CD4-positive, alpha-beta memory T cell (primary cell): ENCODE results near the gene AK2. TPM values are rescaled to one million over a fixed set of nuclear protein-coding genes. Genes with fewer than 3 reads are reported as not detected.
"Not testable (repeated sequence)": the region's sequence is repeated elsewhere in the genome, so short reads cannot be mapped to it uniquely, and the experiment has no call there.

ENCODE experiments used
- CTCF ChIA-PET: fragments of 350-600 bp; sonication (Branson Sonifier 250); formaldehyde crosslinking; loops from one replicate; lab custom pipeline; 2021; ENCODE audit warnings: inconsistent platforms; ENCODE audit not compliant: partially characterized antibody; lab: Charles Lee
- POLR2A ChIA-PET: fragments of 350-600 bp; sonication (Branson Sonifier 250); formaldehyde crosslinking; loops from one replicate; lab custom pipeline; 2021; ENCODE audit not compliant: partially characterized antibody; lab: Charles Lee
- DNase-seq, 5 donors: peaks; one replicate each; pipeline versions ENCODE4 v3.0.0 to v3.0.0-alpha.2; 2020 to 2022; ENCODE audit warnings: mixed read lengths in 1 of 5
- H3K27ac ChIP-seq: one replicate; pipeline ENCODE4 v1.7.0; 2013; ENCODE audit warnings: low read depth, low read length
- H3K27me3 ChIP-seq: 2 replicates; pipeline ENCODE4 v1.7.0; 2013; ENCODE audit warnings: mild to moderate bottlenecking, low read length, moderate library complexity; ENCODE audit not compliant: insufficient read depth
- H3K36me3 ChIP-seq: 2 replicates; pipeline ENCODE4 v1.7.0; 2013; ENCODE audit warnings: mild to moderate bottlenecking, low read length, moderate library complexity; ENCODE audit not compliant: insufficient read depth
- H3K4me1 ChIP-seq: 2 replicates; pipeline ENCODE4 v1.7.0; 2013; ENCODE audit warnings: mild to moderate bottlenecking, low read length, moderate library complexity; ENCODE audit not compliant: insufficient read depth
- H3K4me3 ChIP-seq, 2 donors: one replicate each; pipeline ENCODE4 v1.7.0; 2013; ENCODE audit warnings: low read length in 2 of 2, mild to moderate bottlenecking in 1 of 2
- H3K9me3 ChIP-seq, 2 donors: one replicate each; pipeline ENCODE4 v1.7.0; 2013; ENCODE audit warnings: low read length in 2 of 2, control low read depth in 1 of 2; ENCODE audit not compliant: control insufficient read depth in 1 of 2
- H3K27ac Mint-ChIP-seq, 7 donors: one replicate each; pipeline ENCODE4 v1.8.0; 2020 to 2021; ENCODE audit warnings: mixed read lengths in 7 of 7, mild to moderate bottlenecking in 6 of 7, inconsistent platforms in 3 of 7, moderate library complexity in 3 of 7
- H3K27me3 Mint-ChIP-seq, 2 donors: one replicate each; pipeline ENCODE4 v1.8.0; 2020 to 2021; ENCODE audit warnings: mixed read lengths in 2 of 2
- H3K36me3 Mint-ChIP-seq, 2 donors: one replicate each; pipeline ENCODE4 v1.8.0; 2020 to 2021; ENCODE audit warnings: mixed read lengths in 2 of 2, inconsistent platforms in 1 of 2, mild to moderate bottlenecking in 1 of 2
- H3K4me1 Mint-ChIP-seq, 4 donors: one replicate each; pipeline ENCODE4 v1.8.0; 2020 to 2021; ENCODE audit warnings: mixed read lengths in 4 of 4, mild to moderate bottlenecking in 1 of 4
- H3K4me3 Mint-ChIP-seq, 8 donors: one replicate each; pipeline ENCODE4 v1.8.0; 2020 to 2021; ENCODE audit warnings: mixed read lengths in 8 of 8, mild to moderate bottlenecking in 7 of 8, moderate library complexity in 6 of 8, inconsistent platforms in 3 of 8
- H3K9me3 Mint-ChIP-seq, 8 donors: one replicate each; pipeline ENCODE4 v1.8.0; 2020 to 2021; ENCODE audit warnings: mixed read lengths in 8 of 8, mild to moderate bottlenecking in 5 of 8, inconsistent platforms in 3 of 8, moderate library complexity in 1 of 8
- intact Hi-C: fragments of 100-400 bp; cut with micrococcal nuclease; formaldehyde crosslinking; loops from one replicate; pipeline ENCODE4 v1.15.1; 2023
- polyA plus RNA-seq, 2 donors: library from polyadenylated mRNA; unstranded; fragments of 300-500 nt; fragmentation: Illumina TruSeq; gene quantifications; one replicate each; pipeline ENCODE4 v1.2.3, GENCODE V29; 2021
- total RNA-seq, 2 experiments: library from RNA; stranded (reverse); gene quantifications; one replicate each; pipeline ENCODE4 v1.2.3, GENCODE V29; 2021

AK2 gene
- total and polyA plus RNA-seq, 4 experiments from 2014 or later, result 88.5 to 148 (median 102) TPM

DNA sequence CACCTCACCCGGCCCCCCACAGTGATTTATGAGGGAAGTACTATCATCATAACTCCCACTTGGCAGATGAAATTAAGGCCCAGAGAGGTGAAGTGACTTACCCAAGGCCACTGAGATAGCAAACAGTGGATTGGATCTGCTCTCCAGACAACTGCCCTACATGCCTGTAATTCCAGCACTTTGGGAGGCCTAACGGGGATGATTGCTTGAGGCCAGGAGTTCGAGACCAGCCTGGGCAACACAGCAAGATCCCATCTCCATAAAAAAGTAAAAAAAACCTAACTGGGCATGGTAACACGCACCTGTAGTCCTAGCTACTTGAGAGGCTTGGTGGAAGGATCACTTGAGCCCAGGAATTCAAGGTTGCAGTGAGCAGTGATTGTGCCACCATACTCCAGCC is 57.8 kb downstream of the AK2 start:
- Histone ChIP-seq H3K4me1 (peaks cover 36% of the 10 kb centered on the region), H3K36me3 (no peaks in the 10 kb centered on the region), H3K4me3 (no peak overlapping the region), H3K27me3 (no peaks in the 10 kb centered on the region), H3K27ac (no peak overlapping the region), H3K9me3 (no peaks in the 10 kb centered on the region)
- Mint-ChIP-seq H3K27me3 (no peaks in the 10 kb centered on the region), H3K4me3 (no peak overlapping the region), H3K27ac (peak overlapping the region in 3 of 7 donors; percentile 35 to 60 (median 51)), H3K4me1 (peaks cover 16 to 38% (median 24%) of the 10 kb centered on the region in 4 donors), H3K36me3 (no peaks in the 10 kb centered on the region), H3K9me3 (no peaks in the 10 kb centered on the region)
- POLR2A ChIA-PET, result no interaction called here
- no peak for DNase-seq
- CTCF ChIA-PET, result no interaction called here
- intact Hi-C loops, result no loop called here

DNA sequence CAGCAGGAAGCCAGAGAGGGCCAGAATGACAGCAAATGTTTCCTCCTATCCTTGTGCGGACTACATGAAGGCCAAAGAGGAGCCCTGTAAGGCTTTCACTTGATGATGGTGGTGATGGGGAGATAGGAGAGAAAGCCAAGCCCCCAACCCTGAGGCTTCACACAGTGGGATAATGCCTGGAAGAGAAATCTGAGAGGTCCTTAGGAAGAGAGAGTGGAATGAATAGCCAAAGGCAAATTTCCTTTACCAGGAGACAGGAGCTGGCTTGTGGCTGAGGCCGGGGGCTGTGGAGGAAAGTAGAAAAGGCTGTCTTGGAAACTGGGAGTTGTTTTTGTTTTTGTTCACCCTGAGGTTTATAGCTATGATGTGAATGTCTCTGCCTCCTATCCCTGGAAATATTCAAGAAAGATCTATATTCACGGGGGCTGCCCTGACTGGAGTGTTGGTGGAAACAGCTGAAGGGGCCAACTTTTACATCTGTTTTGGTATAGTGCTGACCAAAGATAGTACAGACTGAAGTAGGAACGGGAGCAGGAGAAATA is 59.1 kb downstream of the AK2 start:
- H3K27ac Mint-ChIP-seq, result peak overlapping the region in 4 of 7 donors; percentile 2 to 83 (median 27)
- peaks cover 3% of the 10 kb centered on the region for H3K27me3 ChIP-seq
- peak overlapping the region in 1 of 8 donors; percentile 44 for H3K4me3 Mint-ChIP-seq
- ChIA-PET POLR2A (interaction anchor here (0.8 kb wide), 1 partner anchor 11 kb away, joined by 3 read pairs; no protein-coding TSS in a partner anchor), CTCF (no interaction called here)
- intact Hi-C loops, result no loop called here
- no peak overlapping the region for H3K27ac ChIP-seq
- no peak overlapping the region for H3K4me3 ChIP-seq
- peaks cover under 1% of the 10 kb centered on the region in 2 donors for H3K27me3 Mint-ChIP-seq
- H3K4me1 Mint-ChIP-seq, result peaks cover 13 to 29% (median 18%) of the 10 kb centered on the region in 4 donors
- no peaks in the 10 kb centered on the region for H3K9me3 ChIP-seq
- H3K9me3 Mint-ChIP-seq, result no peaks in the 10 kb centered on the region
- DNase-seq, result no peak
- H3K36me3 Mint-ChIP-seq, result no peaks in the 10 kb centered on the region
- no peaks in the 10 kb centered on the region for H3K36me3 ChIP-seq
- peaks cover 33% of the 10 kb centered on the region for H3K4me1 ChIP-seq

DNA sequence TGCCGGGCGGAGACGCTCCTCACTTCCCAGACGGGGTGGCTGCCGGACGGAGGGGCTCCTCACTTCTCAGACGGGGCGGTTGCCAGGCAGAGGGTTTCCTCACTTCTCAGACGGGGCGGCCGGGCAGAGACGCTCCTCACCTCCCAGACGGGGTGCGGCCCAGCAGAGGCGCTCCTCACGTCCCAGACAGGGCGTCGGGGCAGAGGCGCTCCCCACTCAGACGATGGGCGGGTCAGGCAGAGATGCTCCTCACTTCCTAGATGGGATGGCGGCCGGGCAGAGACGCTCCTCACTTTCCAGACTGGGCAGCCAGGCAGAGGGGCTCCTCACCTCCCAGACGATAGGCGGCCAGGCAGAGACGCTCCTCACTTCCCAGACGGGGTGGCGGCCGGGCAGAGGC is 61.6 kb downstream of the AK2 start:
- POLR2A ChIA-PET, intact Hi-C loops, CTCF ChIA-PET, H3K4me3 Mint-ChIP-seq, H3K9me3 ChIP-seq, H3K36me3 Mint-ChIP-seq, H3K36me3 ChIP-seq, H3K27ac ChIP-seq, H3K27ac Mint-ChIP-seq, H3K9me3 Mint-ChIP-seq, H3K4me3 ChIP-seq, DNase-seq: not testable (repeated sequence)
- Mint-ChIP-seq H3K4me1 (peaks cover 5 to 11% (median 8%) of the 10 kb centered on the region in 4 donors), H3K27me3 (peaks cover 13 to 17% of the 10 kb centered on the region in 2 donors)
- Histone ChIP-seq H3K4me1 (peaks cover 12% of the 10 kb centered on the region), H3K27me3 (peaks cover 17% of the 10 kb centered on the region)

DNA sequence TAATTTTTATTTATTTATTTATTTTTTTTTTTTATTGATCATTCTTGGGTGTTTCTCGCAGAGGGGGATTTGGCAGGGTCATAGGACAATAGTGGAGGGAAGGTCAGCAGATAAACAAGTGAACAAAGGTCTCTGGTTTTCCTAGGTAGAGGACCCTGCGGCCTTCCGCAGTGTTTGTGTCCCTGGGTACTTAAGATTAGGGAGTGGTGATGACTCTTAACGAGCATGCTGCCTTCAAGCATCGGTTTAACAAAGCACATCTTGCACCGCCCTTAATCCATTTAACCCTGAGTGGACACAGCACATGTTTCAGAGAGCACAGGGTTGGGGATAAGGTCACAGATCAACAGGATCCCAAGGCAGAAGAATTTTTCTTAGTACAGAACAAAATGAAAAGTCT is 63.2 kb downstream of the AK2 start:
- H3K27ac Mint-ChIP-seq, H3K27ac ChIP-seq, H3K36me3 Mint-ChIP-seq, H3K4me1 ChIP-seq, intact Hi-C loops, CTCF ChIA-PET, H3K4me1 Mint-ChIP-seq, H3K36me3 ChIP-seq, POLR2A ChIA-PET, H3K9me3 Mint-ChIP-seq, H3K9me3 ChIP-seq, H3K4me3 Mint-ChIP-seq, DNase-seq, H3K4me3 ChIP-seq: not testable (repeated sequence)
- peaks cover 13 to 17% of the 10 kb centered on the region in 2 donors for H3K27me3 Mint-ChIP-seq
- peaks cover 17% of the 10 kb centered on the region for H3K27me3 ChIP-seq

DNA sequence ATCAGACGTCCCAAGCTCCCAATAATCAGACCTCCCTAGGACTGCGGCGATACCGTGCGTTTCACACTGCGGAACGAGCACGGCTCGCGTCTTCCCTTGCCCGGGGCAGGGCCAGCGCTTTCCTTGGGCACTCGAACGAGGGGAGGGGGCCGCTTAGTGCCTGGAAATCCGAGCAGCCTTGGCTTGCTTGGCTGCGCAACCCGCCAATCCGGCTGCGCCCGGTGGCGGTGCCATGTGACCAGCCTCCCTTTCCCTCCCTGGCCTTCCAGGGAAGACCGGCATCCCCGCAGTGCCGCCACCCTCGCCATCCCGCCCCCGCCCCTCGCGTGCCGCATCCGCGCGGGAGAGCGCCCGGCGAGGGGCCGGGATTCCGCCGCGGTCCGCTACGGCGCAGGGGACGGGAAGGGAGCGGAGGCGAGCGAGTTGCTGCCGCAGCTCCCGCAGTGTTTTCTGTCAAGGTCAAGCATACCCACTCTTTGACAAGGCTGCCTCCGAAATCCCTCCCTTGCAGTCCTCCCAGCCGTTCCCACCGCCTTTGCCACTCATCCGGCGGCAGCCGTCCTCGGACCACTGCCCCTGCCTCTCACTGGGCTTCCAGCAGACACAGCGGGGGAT is 63.8 kb downstream of the AK2 start:
- Mint-ChIP-seq H3K36me3 (no peaks in the 10 kb centered on the region), H3K4me1 (peaks cover 5 to 8% (median 7%) of the 10 kb centered on the region in 4 donors), H3K27ac (peak overlapping the region in 1 of 7 donors; percentile 60), H3K27me3 (peaks cover 13 to 17% of the 10 kb centered on the region in 2 donors), H3K4me3 (peak overlapping the region; percentile 0 to 76 (median 61)), H3K9me3 (no peaks in the 10 kb centered on the region)
- no peak for DNase-seq
- H3K9me3 ChIP-seq, result no peaks in the 10 kb centered on the region
- H3K27ac ChIP-seq, result no peak overlapping the region
- H3K4me1 ChIP-seq, result peaks cover 9% of the 10 kb centered on the region
- ChIA-PET POLR2A (interaction anchor here (1.2 to 12.9 kb wide), 2 partner anchors 8 to 10 kb away, joined by 3 to 205 read pairs; no protein-coding TSS in a partner anchor), CTCF (interaction anchor here (1.3 kb wide), 1 partner anchor 34 kb away, joined by 4 read pairs; no protein-coding TSS in a partner anchor)
- H3K4me3 ChIP-seq, result peak overlapping the region in 1 of 2 donors; percentile 14
- H3K36me3 ChIP-seq, result no peaks in the 10 kb centered on the region
- peaks cover 17% of the 10 kb centered on the region for H3K27me3 ChIP-seq
- intact Hi-C loops, result no loop called here

DNA sequence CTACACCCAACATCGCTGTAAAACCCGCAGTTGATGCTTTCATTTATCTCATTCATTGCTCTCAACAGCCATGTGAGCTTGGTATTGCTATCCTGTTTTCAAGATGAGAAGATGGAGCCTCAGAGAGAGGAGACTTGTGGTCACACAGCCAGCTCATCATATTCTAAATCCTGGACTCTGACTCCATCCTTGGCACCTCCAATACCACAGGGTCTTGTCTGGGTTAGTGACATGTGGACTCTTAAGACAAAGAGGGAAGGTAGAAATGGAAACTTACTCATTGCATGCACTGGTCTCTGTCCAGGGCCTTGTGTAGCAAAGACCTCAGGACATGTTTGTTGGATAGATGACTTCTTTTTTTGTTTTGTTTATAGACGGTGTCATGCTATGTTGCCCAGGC is 65.1 kb downstream of the AK2 start:
- Mint-ChIP-seq H3K36me3 (no peaks in the 10 kb centered on the region), H3K4me3 (peak overlapping the region in 2 of 8 donors; percentile 22 to 58), H3K4me1 (peaks cover 5 to 8% (median 8%) of the 10 kb centered on the region in 4 donors), H3K27ac (no peak overlapping the region), H3K9me3 (peaks cover 0 to 1% (median 0%) of the 10 kb centered on the region in 8 donors), H3K27me3 (peaks cover 13 to 17% of the 10 kb centered on the region in 2 donors)
- Histone ChIP-seq H3K27ac (no peak overlapping the region), H3K4me3 (no peak overlapping the region), H3K4me1 (peaks cover 9% of the 10 kb centered on the region), H3K36me3 (no peaks in the 10 kb centered on the region), H3K27me3 (peaks cover 17% of the 10 kb centered on the region), H3K9me3 (no peaks in the 10 kb centered on the region)
- no peak for DNase-seq
- CTCF ChIA-PET, result interaction anchor here (1.3 kb wide), 1 partner anchor 36 kb away, joined by 4 read pairs; no protein-coding TSS in a partner anchor
- intact Hi-C loops, result no loop called here
- POLR2A ChIA-PET, result interaction anchor here (12.9 kb wide), 1 partner anchor 10 kb away, joined by 205 read pairs; no protein-coding TSS in a partner anchor

DNA sequence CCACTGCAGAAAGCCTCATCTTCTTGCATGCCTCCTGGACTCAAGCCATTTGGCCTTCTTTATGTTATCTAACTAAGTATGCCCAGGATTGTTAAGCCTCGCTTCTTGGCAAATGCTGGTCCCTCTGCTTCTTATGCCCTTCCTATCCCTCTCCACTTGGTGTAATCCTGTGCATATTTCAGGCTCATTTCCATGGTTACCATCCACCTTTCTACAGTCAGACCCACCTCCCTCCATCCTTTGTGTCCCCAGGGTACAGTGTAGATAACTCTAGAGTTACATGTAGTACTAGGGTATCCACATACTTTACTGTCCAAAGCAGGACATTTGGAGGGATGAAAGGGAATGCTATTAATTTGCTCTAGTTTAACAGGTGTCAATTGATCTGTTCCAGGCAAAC is 65.5 kb downstream of the AK2 start:
- ChIA-PET CTCF (no interaction called here), POLR2A (interaction anchor here (12.9 kb wide), 1 partner anchor 10 kb away, joined by 205 read pairs; no protein-coding TSS in a partner anchor)
- Mint-ChIP-seq H3K4me3 (peak overlapping the region in 1 of 8 donors; percentile 32), H3K4me1 (peaks cover 5 to 8% (median 8%) of the 10 kb centered on the region in 4 donors), H3K36me3 (no peaks in the 10 kb centered on the region), H3K27me3 (peaks cover 13 to 17% of the 10 kb centered on the region in 2 donors), H3K27ac (peak overlapping the region in 1 of 7 donors; percentile 4), H3K9me3 (peaks cover 0 to 1% (median 0%) of the 10 kb centered on the region in 8 donors)
- no peaks in the 10 kb centered on the region for H3K9me3 ChIP-seq
- H3K36me3 ChIP-seq, result no peaks in the 10 kb centered on the region
- H3K4me1 ChIP-seq, result peaks cover 9% of the 10 kb centered on the region
- H3K27me3 ChIP-seq, result peaks cover 17% of the 10 kb centered on the region
- intact Hi-C loops, result no loop called here
- H3K4me3 ChIP-seq, result no peak overlapping the region
- no peak overlapping the region for H3K27ac ChIP-seq
- DNase-seq, result no peak
